SK-N-MC (cell line): Measurements from ENCODE around the gene DPH7.

ENCODE experiments used
- EZH2 ChIP-seq: fragments of 200-600 bp; sonication (generic); IDR thresholded peaks from one replicate; pipeline ENCODE4 v1.6.1; 2017; ENCODE audit warnings: antibody characterized with exemption
- POLR2AphosphoS5 ChIP-seq: IDR thresholded peaks from 2 replicates; pipeline ENCODE4 v1.6.1; 2012; ENCODE audit warnings: mild to moderate bottlenecking, low read depth, low read length, borderline replicate concordance

GRCh38 chr9:137620048-137620405 is 41.3 kb upstream of the DPH7 start:
- TF ChIP-seq EZH2 (no peak), POLR2AphosphoS5 (no peak)
